Mesangial cell (primary cell): ENCODE data around the gene TNFAIP2. TPM values are rescaled to one million over a fixed set of nuclear protein-coding genes. Genes with fewer than 3 reads are reported as not detected.

ENCODE experiments used
- total RNA-seq: library from RNA; depleted of rRNA; stranded (reverse); fragments of >200 nt; gene quantifications from 2 replicates; pipeline ENCODE4 v1.2.3, GENCODE V29; 2015

Gene TNFAIP2, protein sequence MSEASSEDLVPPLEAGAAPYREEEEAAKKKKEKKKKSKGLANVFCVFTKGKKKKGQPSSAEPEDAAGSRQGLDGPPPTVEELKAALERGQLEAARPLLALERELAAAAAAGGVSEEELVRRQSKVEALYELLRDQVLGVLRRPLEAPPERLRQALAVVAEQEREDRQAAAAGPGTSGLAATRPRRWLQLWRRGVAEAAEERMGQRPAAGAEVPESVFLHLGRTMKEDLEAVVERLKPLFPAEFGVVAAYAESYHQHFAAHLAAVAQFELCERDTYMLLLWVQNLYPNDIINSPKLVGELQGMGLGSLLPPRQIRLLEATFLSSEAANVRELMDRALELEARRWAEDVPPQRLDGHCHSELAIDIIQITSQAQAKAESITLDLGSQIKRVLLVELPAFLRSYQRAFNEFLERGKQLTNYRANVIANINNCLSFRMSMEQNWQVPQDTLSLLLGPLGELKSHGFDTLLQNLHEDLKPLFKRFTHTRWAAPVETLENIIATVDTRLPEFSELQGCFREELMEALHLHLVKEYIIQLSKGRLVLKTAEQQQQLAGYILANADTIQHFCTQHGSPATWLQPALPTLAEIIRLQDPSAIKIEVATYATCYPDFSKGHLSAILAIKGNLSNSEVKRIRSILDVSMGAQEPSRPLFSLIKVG
- total RNA-seq = 81.6 and 138 TPM in 2 replicates

DNA sequence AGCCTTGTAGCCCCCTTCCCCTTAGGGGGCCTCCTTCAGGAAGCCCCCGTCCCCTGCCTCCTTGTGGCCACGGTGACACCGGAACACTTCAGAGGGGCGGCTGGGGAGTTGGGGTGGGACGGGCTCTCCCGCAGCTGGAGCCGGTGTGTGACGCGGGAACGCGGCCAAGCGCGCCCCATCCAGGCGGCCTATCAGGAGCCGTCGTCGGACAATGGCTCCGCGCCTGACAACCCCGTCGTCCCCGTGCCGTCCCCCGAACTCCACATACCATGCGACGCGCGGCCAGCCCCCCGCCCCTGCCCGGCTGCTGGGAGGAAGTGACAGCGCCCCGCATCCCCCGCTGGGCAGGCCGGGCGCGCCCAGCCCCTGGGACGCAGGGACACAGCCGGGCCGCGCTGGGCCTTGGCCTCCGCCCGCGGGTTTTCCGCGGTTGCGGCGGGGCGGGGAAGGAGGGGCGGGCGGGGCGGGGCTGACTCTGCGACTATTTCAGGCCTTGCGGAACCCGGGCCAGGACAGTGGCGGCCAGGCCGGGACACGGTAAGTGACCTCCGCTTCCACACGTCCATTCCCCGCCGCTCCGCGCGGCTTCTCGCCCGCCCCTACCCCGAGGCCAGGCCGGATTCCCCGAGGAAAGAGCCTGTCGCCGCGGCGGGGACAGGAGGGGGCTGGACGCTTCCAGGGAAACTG lies at the start of gene TNFAIP2:
Gene TNFAIP2, plus strand, starts transcription at position 515 of the 687 bp plus-strand sequence. CDS start 2,997 bp downstream, outside the sequence.

DNA sequence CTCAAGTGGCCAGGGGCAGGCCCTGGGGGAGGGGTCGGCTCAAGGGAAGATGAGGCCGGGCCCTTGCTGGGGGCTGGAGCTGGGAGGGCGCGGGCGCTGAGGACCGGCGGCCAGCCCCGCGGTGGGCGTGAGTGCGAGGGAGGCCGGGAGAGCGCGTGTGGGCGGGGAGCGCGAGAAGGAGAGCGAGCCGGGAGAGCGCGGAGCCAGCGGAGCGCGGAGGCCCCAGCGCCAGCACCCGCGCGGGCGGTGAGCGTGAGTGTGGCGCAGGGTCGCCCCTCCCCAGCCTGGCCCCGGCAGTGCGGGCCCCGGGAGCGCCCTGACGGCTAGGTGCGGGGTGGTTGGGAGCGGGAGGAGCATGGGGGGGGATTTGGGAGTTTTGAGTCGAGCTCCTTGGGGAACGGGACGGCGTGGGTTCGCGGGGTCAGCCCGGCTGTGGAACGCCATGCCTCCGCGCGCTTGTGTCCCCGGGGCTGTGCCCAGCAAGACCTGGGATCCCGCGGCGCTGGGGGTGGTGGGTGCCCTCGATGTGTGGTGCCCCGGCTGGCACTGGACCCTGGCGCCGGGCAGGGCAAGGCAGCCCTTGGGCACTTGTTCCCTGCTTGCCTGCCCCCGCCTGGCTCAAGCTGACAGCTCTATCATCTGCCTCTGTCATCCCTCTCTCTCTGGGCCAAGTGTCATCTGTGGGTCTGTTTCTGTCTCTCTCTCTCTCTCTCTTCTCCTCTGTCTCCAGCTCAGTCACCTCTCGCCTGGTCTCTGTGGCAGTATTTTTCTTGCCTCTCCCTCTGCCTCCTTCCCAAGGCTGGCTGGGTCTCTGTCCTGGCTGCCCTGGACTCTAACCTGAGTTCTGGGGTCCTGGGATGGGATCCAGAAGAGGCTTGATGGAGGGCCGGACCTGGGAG lies 39.0 kb upstream of the TNFAIP2 start, which contains the start of gene LBHD2:
Gene LBHD2, plus strand, starts transcription at position 190 of the 899 bp plus-strand sequence. CDS start 1,803 bp downstream, outside the sequence.

DNA sequence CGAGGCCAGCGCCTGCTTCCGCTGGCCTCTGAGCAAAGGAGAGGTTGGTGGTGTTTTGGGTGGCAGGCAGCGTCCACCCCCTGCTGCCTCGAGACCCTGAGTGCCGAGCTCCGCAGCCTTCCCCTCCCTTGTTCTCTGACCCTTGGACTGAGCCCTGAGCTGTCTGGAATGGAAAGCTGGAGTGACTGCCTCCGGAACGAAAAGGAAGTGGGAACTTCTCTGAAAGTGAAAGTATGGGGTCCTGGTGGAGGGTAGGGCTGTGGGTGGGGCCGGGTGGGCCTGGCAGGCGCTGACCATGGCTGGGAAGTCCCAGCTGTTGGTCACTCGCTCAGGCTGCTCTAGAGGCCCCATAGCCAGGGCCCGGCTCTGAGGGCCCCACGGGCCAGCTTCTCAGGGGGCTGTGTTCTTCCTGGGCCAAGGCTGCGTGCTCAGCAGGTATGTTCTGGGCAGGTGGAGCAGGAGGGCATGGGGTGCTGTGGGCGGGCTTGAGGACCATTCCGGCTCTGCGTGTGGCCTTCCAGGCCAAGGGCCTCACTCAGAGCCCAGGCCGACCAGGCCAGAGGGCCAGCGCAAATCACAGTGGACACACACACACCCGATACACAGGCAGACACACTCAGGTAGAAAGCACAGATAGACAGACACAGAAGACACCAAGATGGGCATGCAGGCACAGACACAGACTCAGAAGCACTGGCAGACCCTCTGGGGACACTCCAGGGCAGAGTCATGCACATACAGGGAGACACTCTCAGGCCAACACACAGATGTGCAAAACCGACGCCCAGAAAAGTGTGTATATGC lies 28.7 kb upstream of the TNFAIP2 start, which contains the start of gene EXOC3L4:
Gene EXOC3L4, plus strand, starts transcription at position 320 of the 804 bp plus-strand sequence. CDS start 5,495 bp downstream, outside the sequence.

Other genes with a start within 250 kb of the TNFAIP2 start
- 1.4 TPM in 1 of 2 replicates, not detected in the other for gene AMN, start 200.8 kb upstream of the TNFAIP2 start, total RNA-seq
- 93.7 and 141 TPM in 2 replicates for gene CDC42BPB, start 65.9 kb upstream of the TNFAIP2 start, total RNA-seq
- gene LBHD2, start 39.3 kb upstream of the TNFAIP2 start, total RNA-seq = 0.76 TPM in 1 of 2 replicates, not detected in the other
- 0.25 TPM in 1 of 2 replicates, not detected in the other for gene EXOC3L4, start 28.7 kb upstream of the TNFAIP2 start, total RNA-seq
- gene EIF5, start 210.8 kb downstream of the TNFAIP2 start, total RNA-seq = 148 and 215 TPM in 2 replicates